GM18498 (cell line): ENCODE results near the gene GTF2F1.
"Not testable (repeated sequence)": the region's sequence is repeated elsewhere in the genome, so short reads cannot be mapped to it uniquely, and the experiment has no call there.

Experiments used
- ATAC-seq: cut with Tn5 transposase; IDR thresholded peaks from one replicate; pipeline ENCODE4 v1.9.1; 2021; ENCODE audit warnings: mild to moderate bottlenecking, moderate library complexity; ENCODE audit not compliant: unreplicated experiment

The GTF2F1 gene

GRCh38 chr19:6392221-6393073 is 517 bp downstream of the GTF2F1 start:
- ATAC-seq, result no peak

GRCh38 chr19:6387372-6387771 is 5.6 kb downstream of the GTF2F1 start:
- no peak for ATAC-seq

DNA sequence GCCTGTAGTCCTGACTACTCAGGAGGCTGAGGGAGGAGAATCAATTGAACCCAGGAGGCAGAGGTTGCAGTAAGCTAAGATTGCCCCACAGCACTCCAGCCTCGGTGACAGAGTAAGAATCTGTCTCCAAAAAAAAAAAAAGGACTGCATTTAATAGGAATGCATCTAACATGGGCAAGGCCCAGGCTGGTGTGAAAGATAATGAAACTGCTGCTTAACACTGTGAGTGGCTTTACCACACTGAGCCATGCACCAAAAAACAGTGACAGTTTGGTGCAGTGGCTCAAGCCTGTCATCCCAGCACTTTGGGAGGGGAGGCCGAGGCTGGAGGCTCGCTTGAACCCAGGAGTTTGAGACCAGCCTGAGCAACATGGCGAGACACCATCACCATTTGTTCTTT is 8.6 kb downstream of the GTF2F1 start:
- no peak for ATAC-seq

DNA sequence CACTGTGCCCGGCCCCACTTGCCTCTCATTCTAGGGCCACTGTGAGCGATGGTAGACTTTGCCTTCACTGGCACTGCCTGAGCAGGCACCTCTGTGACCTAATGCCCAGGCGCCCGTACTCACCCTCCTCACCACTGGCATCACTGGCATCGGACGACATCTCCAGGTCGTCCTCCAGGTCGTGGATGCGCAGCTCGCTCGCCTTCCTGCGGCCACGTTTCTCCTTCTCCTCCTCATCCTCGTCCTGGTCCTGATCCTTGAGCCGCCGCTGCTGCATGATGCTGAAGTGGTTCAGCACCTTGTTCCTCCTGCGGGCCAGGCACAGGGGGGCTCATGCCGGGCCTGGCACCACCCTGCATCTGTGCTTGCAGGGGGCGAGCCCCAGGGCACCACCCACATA is 9.8 kb downstream of the GTF2F1 start:
- ATAC-seq, result no peak

DNA sequence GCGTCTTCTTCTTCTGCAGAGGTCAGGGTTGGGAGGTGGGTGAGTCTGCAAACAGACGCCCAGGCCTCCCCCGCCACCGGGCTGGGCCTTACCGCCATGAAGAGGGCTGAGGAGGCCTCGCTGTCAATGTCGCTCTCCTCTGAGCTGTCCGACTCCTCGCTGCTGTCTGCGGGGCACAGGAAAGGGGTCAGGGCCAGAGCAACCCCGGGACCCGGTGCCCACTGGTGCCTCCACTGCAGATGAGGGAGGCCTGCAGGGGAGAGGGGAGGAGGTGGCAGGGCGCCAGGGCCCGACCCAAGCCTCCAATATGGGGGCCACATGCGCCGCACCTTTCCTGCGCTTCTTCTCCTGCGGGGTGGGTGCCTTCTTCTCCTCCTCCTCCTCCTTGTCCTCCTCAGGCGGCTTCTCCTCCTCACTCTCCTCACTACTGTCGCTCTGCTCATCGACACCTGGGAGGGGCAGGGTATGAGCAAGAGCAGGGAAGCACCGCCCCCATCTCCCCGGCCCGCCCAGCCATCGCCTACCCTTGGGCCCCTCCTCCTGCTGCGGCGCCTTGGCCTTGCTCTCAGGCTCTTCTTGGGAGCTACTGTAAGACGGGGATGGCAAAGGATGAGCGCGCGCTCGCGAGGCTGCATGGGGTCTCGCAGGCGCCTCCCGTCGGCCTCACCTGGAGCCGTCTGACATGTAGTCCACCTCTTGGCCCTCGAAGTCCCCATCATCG is 11.8 kb downstream of the GTF2F1 start:
- ATAC-seq, result no peak

GRCh38 chr19:6379744-6380143 is 13.2 kb downstream of the GTF2F1 start:
- ATAC-seq, result no peak

DNA sequence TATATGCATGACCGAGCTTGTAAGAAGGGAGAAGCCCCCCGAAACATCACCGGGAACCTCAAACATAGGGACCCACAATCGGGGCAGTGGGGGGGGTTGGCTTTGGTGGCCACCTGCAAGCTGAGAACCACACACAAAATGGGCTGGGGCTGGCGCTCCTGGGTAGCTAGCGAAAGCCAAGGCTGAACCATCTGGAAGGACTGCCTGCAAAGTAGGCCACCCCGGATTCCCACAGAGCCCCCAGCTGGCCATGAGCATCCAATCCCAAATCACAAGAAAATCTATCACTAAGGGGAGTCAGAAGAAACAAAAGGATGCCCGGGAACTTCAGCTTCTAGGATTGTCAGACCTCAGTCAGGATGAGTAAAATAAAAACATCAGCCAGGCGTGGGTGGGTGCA is 14.5 kb downstream of the GTF2F1 start:
- no peak for ATAC-seq

GRCh38 chr19:6378041-6378440 is 14.9 kb downstream of the GTF2F1 start:
- ATAC-seq, result no peak

GRCh38 chr19:6376512-6377190 is 16.3 kb downstream of the GTF2F1 start:
- no peak for ATAC-seq

- no peak for ATAC-seq
These were observed 17.5 kb downstream of the GTF2F1 start, which contains the start of gene PSPN for GRCh38 chr19:6375411-6376010. PSPN (minus strand) TSS chr19:6375933; CDS start chr19:6375849, 84 bp downstream.

- ATAC-seq, result no peak
These were observed 18.1 kb downstream of the GTF2F1 start for GRCh38 chr19:6374711-6375410.

GRCh38 chr19:6374161-6374709 is 18.7 kb downstream of the GTF2F1 start:
- no peak for ATAC-seq

- ATAC-seq, result no peak
These were observed 19.2 kb downstream of the GTF2F1 start for GRCh38 chr19:6373813-6374108.

DNA sequence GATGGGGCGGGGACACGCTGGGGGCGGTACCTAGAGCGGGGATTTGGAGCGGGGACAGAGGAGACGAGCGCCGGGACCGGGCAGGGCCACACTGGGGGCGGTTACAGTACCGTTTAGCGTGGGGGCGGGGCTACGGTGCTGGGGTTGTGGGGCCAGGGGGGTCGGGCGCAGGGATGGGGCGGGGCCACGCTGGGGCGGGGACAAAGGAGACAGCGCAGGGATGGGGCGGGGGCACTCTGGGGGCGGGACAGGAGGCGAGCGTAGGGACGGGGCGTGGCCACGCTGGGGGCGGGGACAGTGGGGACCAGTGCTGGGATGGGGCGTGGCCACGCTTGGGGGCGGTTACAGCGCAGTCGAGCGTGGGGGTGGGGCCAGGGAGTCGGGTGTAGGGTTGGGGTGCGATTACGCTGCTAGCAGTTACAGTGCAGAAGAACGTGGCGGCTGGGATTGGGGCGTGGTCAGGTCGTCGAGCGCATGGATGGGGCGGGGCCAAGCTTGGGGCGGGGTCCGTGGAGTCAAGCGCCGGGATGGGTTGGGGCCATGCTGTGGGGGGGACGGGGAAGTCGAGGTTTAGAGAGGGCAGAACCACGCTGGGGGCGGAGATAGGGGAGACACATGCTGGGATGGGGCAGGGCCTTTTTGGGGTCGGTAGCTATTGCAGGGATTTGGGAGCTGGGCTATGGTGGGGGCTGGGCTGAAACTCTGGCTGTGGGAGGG is 19.7 kb downstream of the GTF2F1 start:
- ATAC-seq, result peak; percentile 56

- peak; percentile 81 for ATAC-seq
These were observed 20.3 kb downstream of the GTF2F1 start, which contains the start of gene ALKBH7 for GRCh38 chr19:6372594-6373095. ALKBH7 (plus strand) TSS chr19:6372794; CDS start chr19:6372821, 27 bp downstream.

GRCh38 chr19:6364353-6364752 is 28.6 kb downstream of the GTF2F1 start:
- ATAC-seq, result no peak

DNA sequence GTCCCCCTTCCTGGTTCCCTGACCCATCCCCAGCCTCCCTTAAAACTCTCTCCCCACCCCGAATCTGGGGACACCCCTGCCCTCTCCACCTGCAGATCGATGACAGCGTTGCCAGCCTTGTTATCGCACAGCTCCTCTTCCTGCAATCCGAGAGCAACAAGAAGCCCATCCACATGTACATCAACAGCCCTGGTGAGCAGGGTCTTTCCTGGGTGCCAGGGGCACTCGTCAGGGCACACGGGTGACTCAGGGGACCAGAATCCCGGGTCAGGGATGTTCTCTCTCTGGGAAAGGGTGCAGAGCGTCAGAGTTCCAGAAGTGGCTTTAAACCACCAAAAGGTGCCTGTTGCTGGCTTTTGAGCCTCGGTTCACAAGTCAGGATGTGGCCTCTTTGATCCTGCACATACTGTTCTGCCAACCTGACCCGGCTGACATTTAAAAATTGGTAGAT is 30.6 kb downstream of the GTF2F1 start:
- no peak for ATAC-seq

DNA sequence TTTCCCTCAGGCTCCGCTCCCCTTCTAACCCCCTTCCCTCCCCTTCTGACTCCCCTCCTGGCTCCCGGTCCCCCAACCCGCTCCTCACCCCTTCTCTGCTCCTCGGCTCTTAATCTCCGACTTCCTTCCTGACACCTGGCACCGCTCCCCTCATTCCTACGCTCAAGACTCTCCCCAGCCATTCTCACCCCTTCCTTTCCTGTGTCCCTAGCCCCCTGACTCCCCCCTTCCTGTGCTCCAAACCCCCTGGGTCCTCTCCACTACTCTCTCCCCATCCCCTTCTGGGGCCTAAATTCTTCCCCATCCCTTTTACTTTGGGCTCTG is 31.0 kb downstream of the GTF2F1 start:
- no peak for ATAC-seq

DNA sequence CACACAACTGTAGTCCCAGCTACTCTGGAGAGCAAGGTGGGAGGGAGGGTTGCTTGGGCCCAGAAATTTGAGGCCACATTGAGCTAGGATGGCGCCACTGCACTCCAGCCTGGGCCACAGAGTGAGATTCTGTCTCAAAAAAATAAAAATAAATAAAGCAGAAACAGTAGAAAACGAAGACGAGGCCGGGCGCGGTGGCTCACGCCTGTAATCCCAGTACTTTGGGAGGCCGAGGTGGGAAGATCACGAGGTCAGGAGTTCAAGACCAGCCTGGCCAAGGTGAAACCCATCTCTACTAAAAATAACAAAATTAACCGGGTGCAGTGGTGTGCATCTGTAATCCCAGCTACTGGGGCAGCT is 32.1 kb downstream of the GTF2F1 start:
- not testable (repeated sequence) for ATAC-seq

DNA sequence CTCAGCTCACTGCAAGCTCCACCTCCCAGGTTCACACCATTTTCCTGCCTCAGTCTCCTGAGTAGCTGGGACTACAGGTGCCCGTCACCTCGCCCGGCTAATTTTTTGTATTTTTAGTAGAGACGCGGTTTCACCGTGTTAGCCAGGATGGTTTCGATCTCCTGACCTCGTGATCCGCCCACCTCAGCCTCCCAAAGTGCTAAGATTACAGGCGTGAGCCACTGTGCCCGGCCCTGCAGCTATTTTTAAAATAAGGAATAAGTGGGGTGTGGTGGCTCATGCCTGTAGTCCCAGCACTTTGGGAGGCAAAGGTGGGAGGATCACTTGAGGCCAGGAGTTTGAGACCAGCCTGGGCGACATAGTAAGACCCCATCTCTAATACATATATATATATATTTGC is 32.5 kb downstream of the GTF2F1 start:
- ATAC-seq, result not testable (repeated sequence)
